ENCODE data around the gene ZNG1A.
"Not testable (repeated sequence)": the region's sequence is repeated elsewhere in the genome, so short reads cannot be mapped to it uniquely, and the experiment has no call there.

The ZNG1A gene

GRCh38 chr9:169757-170156 lies 9.1 kb downstream of the ZNG1A start:
- not testable (repeated sequence) for DNase-seq

- DNase-seq: not testable (repeated sequence)
Measured at GRCh38 chr9:159871-160270, 19.0 kb downstream of the ZNG1A start.

GRCh38 chr9:151173-151572 lies 27.7 kb downstream of the ZNG1A start:
- not testable (repeated sequence) for DNase-seq

- DNase-seq: not testable (repeated sequence)
Measured at GRCh38 chr9:139880-140279, 39.0 kb downstream of the ZNG1A start.

GRCh38 chr9:117995-118467 lies 60.8 kb downstream of the ZNG1A start, which contains the start of gene FOXD4:
Gene FOXD4, minus strand, starts transcription at chr9:118417. Its CDS starts 298 bp downstream, at chr9:118119.
- DNase-seq: not testable (repeated sequence)

GRCh38 chr9:117144-117994 lies 61.5 kb downstream of the ZNG1A start:
- not testable (repeated sequence) for DNase-seq

- not testable (repeated sequence) for DNase-seq
Measured at GRCh38 chr9:116239-117077, 62.4 kb downstream of the ZNG1A start.

GRCh38 chr9:115118-115451 lies 63.8 kb downstream of the ZNG1A start:
- DNase-seq: not testable (repeated sequence)

GRCh38 chr9:114267-115117 lies 64.4 kb downstream of the ZNG1A start:
- not testable (repeated sequence) for DNase-seq

GRCh38 chr9:113468-114266 lies 65.2 kb downstream of the ZNG1A start:
- DNase-seq: not testable (repeated sequence)

- not testable (repeated sequence) for DNase-seq
Measured at GRCh38 chr9:112589-113467, 66.0 kb downstream of the ZNG1A start.

GRCh38 chr9:110672-111071 lies 68.2 kb downstream of the ZNG1A start:
- DNase-seq: not testable (repeated sequence)

GRCh38 chr9:109540-109939 lies 69.3 kb downstream of the ZNG1A start:
- DNase-seq: not testable (repeated sequence)

- DNase-seq: not testable (repeated sequence)
Measured at GRCh38 chr9:108742-109495, 69.9 kb downstream of the ZNG1A start.

GRCh38 chr9:105991-106390 lies 72.9 kb downstream of the ZNG1A start:
- DNase-seq: not testable (repeated sequence)

- not testable (repeated sequence) for DNase-seq
Measured at GRCh38 chr9:100430-100829, 78.4 kb downstream of the ZNG1A start.

- DNase-seq: not testable (repeated sequence)
Measured at GRCh38 chr9:99867-100266, 79.0 kb downstream of the ZNG1A start.

- not testable (repeated sequence) for DNase-seq
Measured at GRCh38 chr9:98775-99174, 80.1 kb downstream of the ZNG1A start.

GRCh38 chr9:94992-95391 lies 83.9 kb downstream of the ZNG1A start:
- DNase-seq: not testable (repeated sequence)

- not testable (repeated sequence) for DNase-seq
Measured at GRCh38 chr9:94323-94722, 84.5 kb downstream of the ZNG1A start.
